PC-9 (cell line): ENCODE data around the gene CSH2. TPM values are rescaled to one million over a fixed set of nuclear protein-coding genes. Genes with fewer than 3 reads are reported as not detected.
"Not testable (repeated sequence)": the region's sequence is repeated elsewhere in the genome, so short reads cannot be mapped to it uniquely, and the experiment has no call there.

ENCODE experiments used
- BruUV-seq: library from RNA; stranded (reverse); fragments of 400-500 nt; replicated peaks from 2 replicates; lab custom pipeline; 2021; lab: Mats Ljungman, UMichigan
- CTCF ChIA-PET: fragments of 300-600 bp; sonication (Branson Sonifier 250); formaldehyde crosslinking; loops from one replicate; lab custom pipeline; 2022; ENCODE audit warnings: antibody characterized with exemption; lab: Charles Lee
- POLR2A ChIA-PET: fragments of 300-600 bp; sonication (Branson Sonifier 250); formaldehyde crosslinking; loops from one replicate; lab custom pipeline; 2022; ENCODE audit warnings: antibody characterized with exemption; ENCODE audit not compliant: unreplicated experiment; lab: Charles Lee
- DNase-seq, 2 experiments: peaks; one replicate each; pipeline versions ENCODE4 v3.0.0 to v3.0.0-alpha.2; 2015 to 2022; ENCODE audit warnings: mixed read lengths in 1 of 2
- H2AFZ ChIP-seq: fragments of 200-600 bp; sonication (generic); 2 replicates; pipeline ENCODE4 v1.8.1; 2017; ENCODE audit warnings: antibody characterized with exemption
- H3F3A ChIP-seq: fragments of 200-600 bp; sonication (generic); 2 replicates; pipeline ENCODE4 v1.8.1; 2017; ENCODE audit warnings: antibody characterized with exemption, mild to moderate bottlenecking, low read depth; ENCODE audit not compliant: insufficient read depth
- H3K27ac ChIP-seq: fragments of 200-600 bp; sonication (generic); 2 replicates; pipeline ENCODE4 v1.6.1; 2016; ENCODE audit warnings: mixed run types
- H3K27me3 ChIP-seq: fragments of 200-600 bp; sonication (generic); 2 replicates; pipeline ENCODE4 v1.6.1; 2016; ENCODE audit warnings: low read depth, mixed run types; ENCODE audit not compliant: insufficient read depth
- H3K36me3 ChIP-seq: fragments of 200-600 bp; sonication (generic); 2 replicates; pipeline ENCODE4 v1.6.1; 2016; ENCODE audit warnings: low read depth, mixed run types
- H3K4me1 ChIP-seq: fragments of 200-600 bp; sonication (generic); replicated peaks from 2 replicates; pipeline ENCODE4 v1.6.1; 2016; ENCODE audit warnings: mixed run types; ENCODE audit not compliant: insufficient read depth
- H3K4me2 ChIP-seq: fragments of 200-600 bp; sonication (generic); 2 replicates; pipeline ENCODE4 v1.6.1; 2017; ENCODE audit warnings: mixed run types
- H3K4me3 ChIP-seq: fragments of 200-600 bp; sonication (generic); 2 replicates; pipeline ENCODE4 v1.6.1; 2016; ENCODE audit warnings: mixed run types
- H3K79me2 ChIP-seq: fragments of 200-600 bp; sonication (generic); 2 replicates; pipeline ENCODE4 v1.6.1; 2017; ENCODE audit warnings: low read depth, mixed run types
- H3K9me2 ChIP-seq: fragments of 200-600 bp; sonication (generic); 2 replicates; pipeline ENCODE4 v1.8.1; 2017; ENCODE audit warnings: mild to moderate bottlenecking; ENCODE audit not compliant: insufficient read depth
- H3K9me3 ChIP-seq: fragments of 200-600 bp; sonication (generic); 2 replicates; pipeline ENCODE4 v1.8.1; 2016; ENCODE audit warnings: low read depth; ENCODE audit not compliant: insufficient read depth
- H4K20me1 ChIP-seq: fragments of 200-600 bp; sonication (generic); 2 replicates; pipeline ENCODE4 v1.8.1; 2017; ENCODE audit not compliant: insufficient read depth
- CTCF ChIP-seq: fragments of 200-600 bp; sonication (generic); conservative IDR thresholded peaks from 2 replicates; pipeline ENCODE4 v1.6.1; 2017; ENCODE audit warnings: mixed run types, antibody characterized with exemption, mild to moderate bottlenecking, moderate library complexity
- EZH2 ChIP-seq: fragments of 200-600 bp; sonication (generic); IDR thresholded peaks from 2 replicates; pipeline ENCODE4 v1.8.0; 2017; ENCODE audit warnings: antibody characterized with exemption, low read depth
- intact Hi-C: fragments of 100-400 bp; cut with micrococcal nuclease; formaldehyde crosslinking; loops from one replicate; pipeline ENCODE4 v1.10.0; 2022; ENCODE audit not compliant: unreplicated experiment
- total RNA-seq: library from RNA; stranded (reverse); gene quantifications from 2 replicates; pipeline ENCODE4 v1.2.3, GENCODE V29; 2021

Gene CSH2
- total RNA-seq, 1 experiment from 2014 or later, result not detected

- H3K9me2 ChIP-seq, result no peaks in the 10 kb centered on the region
- ChIA-PET CTCF (interaction anchor here (0.6 kb wide), 1 partner anchor 47 kb away, joined by 3 read pairs; no protein-coding TSS in a partner anchor), POLR2A (no interaction called here)
- no peak overlapping the region for H3K4me3 ChIP-seq
- no peaks in the 10 kb centered on the region for H3K79me2 ChIP-seq
- peaks cover 18% of the 10 kb centered on the region; the same call in 1 of the 2 replicates for H3K27me3 ChIP-seq
- H2AFZ ChIP-seq, result no peak overlapping the region
- no peaks in the 10 kb centered on the region for H4K20me1 ChIP-seq
- DNase-seq, result no peak
- no peaks in the 10 kb centered on the region for H3F3A ChIP-seq
- intact Hi-C loops, result loop anchor here (10.0 kb wide), 1 partner anchor 498 kb away; no protein-coding TSS in a partner anchor
- BruUV-seq, result no TSS peak
- H3K9me3 ChIP-seq, result no peaks in the 10 kb centered on the region
- TF ChIP-seq CTCF (no peak), EZH2 (no peak)
- no peak overlapping the region for H3K27ac ChIP-seq
- H3K4me2 ChIP-seq, result no peak overlapping the region
- no peaks in the 10 kb centered on the region for H3K4me1 ChIP-seq
- no peaks in the 10 kb centered on the region for H3K36me3 ChIP-seq
These were observed 43.2 kb upstream of the CSH2 start for GRCh38 chr17:63916566-63917185.

- H3K4me3 ChIP-seq, H3K4me2 ChIP-seq, BruUV-seq, H3F3A ChIP-seq, H3K36me3 ChIP-seq, H3K9me2 ChIP-seq, H2AFZ ChIP-seq, POLR2A ChIA-PET, H3K27ac ChIP-seq, H3K9me3 ChIP-seq, H3K4me1 ChIP-seq, H4K20me1 ChIP-seq, H3K79me2 ChIP-seq, DNase-seq: not testable (repeated sequence)
- CTCF ChIA-PET, result interaction anchor here (0.6 kb wide), 1 partner anchor 71 kb away, joined by 7 read pairs; no protein-coding TSS in a partner anchor
- intact Hi-C loops, result loop anchor here (10.0 kb wide), 1 partner anchor 499 kb away; no protein-coding TSS in a partner anchor
- H3K27me3 ChIP-seq, result peaks cover 21% of the 10 kb centered on the region; the same call in 1 of the 2 replicates
These were observed 42.3 kb upstream of the CSH2 start for GRCh38 chr17:63915753-63916152.

GRCh38 chr17:63914471-63914870 is 41.0 kb upstream of the CSH2 start:
- Histone ChIP-seq H3F3A (no peaks in the 10 kb centered on the region), H3K27me3 (peaks cover 23% of the 10 kb centered on the region; the same call in 1 of the 2 replicates), H3K9me3 (no peaks in the 10 kb centered on the region), H3K4me3 (no peak overlapping the region), H3K4me2 (no peak overlapping the region), H3K4me1 (no peaks in the 10 kb centered on the region), H3K36me3 (no peaks in the 10 kb centered on the region), H3K9me2 (no peaks in the 10 kb centered on the region), H3K27ac (no peak overlapping the region), H2AFZ (no peak overlapping the region), H3K79me2 (no peaks in the 10 kb centered on the region), H4K20me1 (no peaks in the 10 kb centered on the region)
- intact Hi-C loops, result loop anchor here (10.0 kb wide), 1 partner anchor 500 kb away; no protein-coding TSS in a partner anchor
- TF ChIP-seq CTCF (no peak), EZH2 (no peak)
- POLR2A ChIA-PET, result no interaction called here
- no peak for DNase-seq
- BruUV-seq, result no TSS peak
- CTCF ChIA-PET, result no interaction called here
